Parietal lobe (tissue), 2 donors: Measurements from ENCODE around the gene ACKR1. TPM values are rescaled to one million over a fixed set of nuclear protein-coding genes. Genes with fewer than 3 reads are reported as not detected.

Experiments used
- small RNA-seq: library from RNA; depleted of rRNA; stranded (forward); fragments of <200 nt; gene quantifications from one replicate; pipeline ENCODE3, GENCODE V24; 2014; ENCODE audit warnings: low replicate concordance
- total RNA-seq: library from RNA; depleted of rRNA; stranded (reverse); fragments of >200 nt; gene quantifications from one replicate; pipeline ENCODE4 v1.2.3, GENCODE V29; 2014

ACKR1 gene
- total RNA-seq = 2.5 TPM

GRCh38 chr1:159204161-159205141 is at the start of gene ACKR1:
TSS of gene ACKR1 (plus strand) at chr1:159204875. CDS start at chr1:159204960, 85 bp downstream.

GRCh38 chr1:159171254-159171687 is 33.4 kb upstream of the ACKR1 start, which contains the start of gene CADM3:
TSS of gene CADM3 (plus strand) at chr1:159171615. CDS start at chr1:159171766, 151 bp downstream.

Small RNA genes within 50 kb of the gene (small RNA-seq; reads per million reads assigned to genes)
- gene RNA5SP60 = not detected

Other genes starting within 250 kb of the ACKR1 start
- gene IFI16, start 195.0 kb upstream of the ACKR1 start, total RNA-seq = 27.5 TPM
- gene AIM2, start 128.1 kb upstream of the ACKR1 start, total RNA-seq = 19.7 TPM
- gene CADM3, start 33.3 kb upstream of the ACKR1 start, total RNA-seq = 148 TPM
- not detected for gene FCER1A, start 97.5 kb downstream of the ACKR1 start, total RNA-seq
- not detected for gene OR10J4, start 227.3 kb downstream of the ACKR1 start, total RNA-seq
- gene OR10J1, start 234.8 kb downstream of the ACKR1 start, total RNA-seq = not detected